GM21367 (cell line): Measurements from ENCODE around the gene PTPN1.

Experiments
- ATAC-seq: cut with Tn5 transposase; IDR thresholded peaks from one replicate; pipeline ENCODE4 v1.9.1; 2021; ENCODE audit not compliant: unreplicated experiment

PTPN1 gene

DNA sequence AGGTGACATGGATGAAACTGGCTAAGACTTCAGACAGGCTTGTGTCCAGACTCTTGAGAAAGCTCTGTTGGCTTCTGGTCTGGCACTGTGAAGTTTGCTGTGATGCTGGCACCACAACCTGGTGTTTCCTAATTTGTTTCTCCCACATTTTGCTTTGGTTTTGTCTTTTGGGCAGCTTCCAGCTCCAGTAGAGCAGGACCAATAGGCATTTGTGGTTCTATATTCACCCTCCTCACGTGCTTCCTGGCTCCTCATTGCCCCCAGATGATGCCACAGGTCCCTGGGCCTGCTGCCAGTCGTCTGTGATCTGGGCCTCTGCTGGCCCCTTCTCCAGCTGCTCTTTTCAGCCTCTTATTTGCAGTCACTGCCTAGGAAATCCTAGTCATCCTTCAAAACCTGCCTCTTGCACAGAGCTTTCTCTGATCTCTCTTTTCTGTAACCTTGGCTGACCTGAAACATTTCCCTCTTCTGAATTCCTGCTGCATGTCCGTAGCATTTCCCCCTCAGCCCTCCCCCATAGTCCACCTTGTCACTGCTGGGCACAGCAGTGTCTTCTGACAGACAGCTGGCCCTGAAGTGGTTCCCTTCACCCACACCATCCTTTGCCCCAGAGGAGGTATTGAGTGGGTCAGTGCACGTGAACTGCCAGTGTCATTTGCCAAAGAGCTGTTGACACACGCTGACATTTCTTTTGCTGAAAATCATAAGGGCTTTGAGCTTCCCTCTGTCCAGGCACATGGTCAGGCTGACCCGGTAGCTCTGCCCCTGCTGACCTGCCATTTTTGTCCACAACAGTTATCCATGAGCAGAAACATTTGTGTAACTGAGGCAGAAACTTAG is 63.0 kb downstream of the PTPN1 start:
- no peak for ATAC-seq

DNA sequence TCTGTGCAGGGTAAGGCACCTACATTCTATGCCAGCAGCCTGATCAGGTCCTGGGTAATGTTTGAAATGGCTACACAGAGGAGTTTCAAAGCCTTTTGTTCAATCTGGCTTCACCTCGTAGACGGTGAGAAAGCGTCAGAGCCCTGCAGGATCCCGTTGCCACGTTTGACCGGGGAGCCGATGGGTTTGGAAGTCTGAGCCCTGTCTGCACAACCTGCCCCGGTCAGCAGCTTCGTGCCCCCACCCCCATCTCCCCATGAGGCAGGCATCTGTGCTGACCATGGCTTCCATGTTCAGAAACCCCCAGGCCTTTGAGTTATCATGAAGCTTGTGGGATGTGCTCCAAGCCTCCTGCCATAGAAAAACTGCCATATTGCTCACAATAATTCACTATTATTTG is 63.9 kb downstream of the PTPN1 start:
- no peak for ATAC-seq

DNA sequence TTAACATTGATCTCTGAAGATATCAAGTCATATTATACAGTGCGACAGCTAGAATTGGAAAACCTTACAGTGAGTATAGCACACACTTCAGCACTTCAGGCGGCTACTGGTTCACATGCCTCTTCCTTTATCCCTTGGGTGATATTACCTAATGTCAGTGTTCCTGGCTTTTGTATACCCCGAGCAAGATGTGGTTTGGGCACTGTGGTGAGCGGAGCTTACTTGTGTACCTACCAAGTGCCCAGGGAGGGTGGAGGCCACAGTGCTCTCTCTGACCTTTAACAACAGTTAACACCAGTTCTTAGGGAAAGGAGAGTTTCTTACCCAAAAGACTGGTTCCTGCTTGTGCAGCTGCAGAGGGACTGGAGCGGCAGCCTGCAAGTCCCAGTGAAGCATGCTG is 64.4 kb downstream of the PTPN1 start:
- ATAC-seq, result no peak

DNA sequence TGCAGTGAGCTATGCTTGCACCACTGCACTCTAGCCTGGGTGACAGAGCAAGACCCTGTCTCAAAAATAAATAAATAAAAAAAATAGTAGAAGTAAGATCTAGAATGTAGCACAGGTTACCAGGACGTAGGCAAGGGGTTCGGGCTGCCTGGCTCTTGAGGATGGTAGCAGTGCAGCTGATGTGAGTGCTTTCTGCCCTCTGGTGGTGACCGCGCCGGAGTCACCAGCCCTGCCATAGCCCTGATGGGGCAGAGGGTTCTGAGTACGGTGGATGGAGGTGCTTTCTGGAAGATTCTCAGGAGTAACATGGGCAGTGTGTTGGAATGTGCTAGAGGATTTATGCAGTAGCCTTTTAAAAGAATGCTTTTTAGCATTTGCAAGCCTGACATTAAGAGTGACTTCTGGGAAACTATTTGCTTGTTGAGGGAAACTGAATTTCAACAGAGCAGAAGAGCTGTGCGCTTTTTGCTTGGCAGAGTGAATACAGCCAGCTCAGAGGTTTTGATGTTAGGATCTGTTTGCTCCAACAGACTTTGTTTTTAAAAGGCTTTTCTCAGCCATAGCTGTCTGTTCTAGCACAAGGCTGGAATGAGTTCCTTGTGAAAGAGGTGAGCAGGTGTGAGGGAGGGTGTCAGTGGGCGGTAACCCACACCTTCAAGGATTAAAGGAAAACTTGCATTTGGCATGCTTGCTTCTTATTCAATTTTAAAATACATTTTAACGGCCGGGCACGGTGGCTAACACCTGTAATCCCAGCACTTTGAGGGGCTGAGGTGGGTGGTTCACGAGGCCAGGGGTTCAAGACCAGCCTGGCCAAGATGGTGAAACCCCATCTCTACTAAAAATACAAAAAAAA is 65.9 kb downstream of the PTPN1 start:
- ATAC-seq, result no peak

DNA sequence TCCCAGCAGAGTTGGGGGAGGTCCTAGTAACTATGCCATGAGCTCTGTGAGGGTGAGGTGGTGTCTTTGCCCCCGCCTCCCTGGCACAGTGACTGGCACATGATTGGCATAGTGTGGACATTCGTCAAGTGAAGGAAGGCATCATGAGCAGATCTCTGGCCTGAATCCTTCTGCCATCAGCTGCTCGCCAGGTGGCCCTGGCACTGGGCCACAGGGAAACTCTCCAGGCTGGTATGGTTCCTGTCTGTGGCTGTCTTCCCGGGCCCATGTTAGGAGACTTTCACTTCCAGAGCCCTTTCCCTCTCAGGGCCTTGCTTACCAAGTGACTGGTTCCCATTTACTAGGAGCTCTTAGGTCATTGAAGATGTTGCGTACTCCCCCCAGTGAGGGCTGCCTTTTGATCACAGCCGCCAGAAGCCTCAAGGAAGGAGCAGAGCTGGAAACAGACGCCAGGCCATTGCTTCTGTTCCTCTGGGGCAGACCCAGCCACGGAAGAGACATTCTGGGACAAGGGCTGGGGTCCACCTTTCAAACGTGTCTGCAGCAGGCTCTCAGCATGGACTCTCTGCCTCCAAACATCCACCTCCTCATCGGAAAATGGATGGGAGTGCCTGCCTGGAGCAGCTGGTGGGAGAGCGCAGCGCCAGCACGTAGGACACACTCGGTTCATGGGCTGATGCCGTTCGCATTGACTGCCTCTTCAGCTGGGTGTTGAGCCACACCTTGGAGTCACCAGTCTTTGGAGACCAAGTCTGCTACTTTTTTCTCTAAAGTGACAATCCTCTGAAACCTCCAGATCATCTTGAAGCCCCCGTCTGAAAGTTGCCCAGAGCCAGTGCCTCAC is 67.2 kb downstream of the PTPN1 start:
- no peak for ATAC-seq

DNA sequence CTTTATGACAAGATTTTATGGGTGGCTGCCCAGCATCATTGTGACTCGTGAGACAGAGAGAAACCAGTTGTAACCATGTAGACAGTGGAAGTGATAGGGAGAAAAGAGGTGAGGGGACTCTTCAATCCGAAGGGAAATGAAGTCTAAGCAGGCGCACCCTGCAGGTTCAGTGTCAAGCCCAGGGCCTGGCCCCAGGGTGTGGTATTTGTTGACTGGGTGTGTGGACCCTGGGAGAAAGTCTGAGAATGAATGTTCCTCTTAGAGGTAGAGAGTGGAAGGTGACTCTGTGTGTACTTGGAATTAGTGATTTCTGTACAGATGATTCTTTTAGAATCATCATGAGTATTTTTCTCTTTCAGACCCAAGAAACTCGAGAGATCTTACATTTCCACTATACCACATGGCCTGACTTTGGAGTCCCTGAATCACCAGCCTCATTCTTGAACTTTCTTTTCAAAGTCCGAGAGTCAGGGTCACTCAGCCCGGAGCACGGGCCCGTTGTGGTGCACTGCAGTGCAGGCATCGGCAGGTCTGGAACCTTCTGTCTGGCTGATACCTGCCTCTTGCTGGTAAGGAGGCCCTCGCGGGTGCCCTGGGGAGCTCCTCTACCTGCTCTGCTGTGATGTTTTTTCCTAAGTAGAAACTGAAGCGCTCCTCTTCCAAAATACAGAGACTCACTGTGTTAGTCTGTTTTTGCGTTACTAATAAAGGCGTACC is 68.0 kb downstream of the PTPN1 start:
- no peak for ATAC-seq

DNA sequence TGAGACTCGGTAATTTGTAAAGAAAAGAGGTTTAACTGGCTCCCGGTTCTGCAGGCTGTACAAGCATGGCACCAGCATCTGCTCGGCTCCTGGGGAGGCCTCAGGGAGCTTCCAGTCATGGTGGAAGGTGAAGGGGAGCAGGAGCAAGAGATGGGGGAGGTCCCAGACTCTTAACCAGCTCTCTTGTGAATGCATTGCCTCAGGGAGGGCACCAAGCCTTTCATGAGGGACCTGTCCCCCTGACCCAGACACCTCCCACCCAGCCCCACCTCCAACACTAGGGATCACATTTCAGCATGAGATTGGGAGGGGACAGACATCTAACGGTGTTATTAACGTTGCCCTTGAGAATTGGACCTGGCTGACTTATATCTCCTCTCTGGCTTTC is 68.6 kb downstream of the PTPN1 start:
- ATAC-seq, result no peak

DNA sequence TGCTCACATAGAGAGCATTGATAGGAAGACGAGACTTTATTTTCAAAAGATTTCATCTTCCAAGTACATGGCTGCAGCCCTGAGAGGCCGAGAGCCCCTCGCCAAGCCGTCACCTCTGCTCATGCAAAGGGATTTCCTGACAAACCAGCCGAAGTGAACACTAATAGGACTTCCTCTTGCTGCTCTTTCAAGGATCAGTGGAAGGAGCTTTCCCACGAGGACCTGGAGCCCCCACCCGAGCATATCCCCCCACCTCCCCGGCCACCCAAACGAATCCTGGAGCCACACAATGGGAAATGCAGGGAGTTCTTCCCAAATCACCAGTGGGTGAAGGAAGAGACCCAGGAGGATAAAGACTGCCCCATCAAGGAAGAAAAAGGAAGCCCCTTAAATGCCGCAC is 69.3 kb downstream of the PTPN1 start:
- ATAC-seq, result no peak

DNA sequence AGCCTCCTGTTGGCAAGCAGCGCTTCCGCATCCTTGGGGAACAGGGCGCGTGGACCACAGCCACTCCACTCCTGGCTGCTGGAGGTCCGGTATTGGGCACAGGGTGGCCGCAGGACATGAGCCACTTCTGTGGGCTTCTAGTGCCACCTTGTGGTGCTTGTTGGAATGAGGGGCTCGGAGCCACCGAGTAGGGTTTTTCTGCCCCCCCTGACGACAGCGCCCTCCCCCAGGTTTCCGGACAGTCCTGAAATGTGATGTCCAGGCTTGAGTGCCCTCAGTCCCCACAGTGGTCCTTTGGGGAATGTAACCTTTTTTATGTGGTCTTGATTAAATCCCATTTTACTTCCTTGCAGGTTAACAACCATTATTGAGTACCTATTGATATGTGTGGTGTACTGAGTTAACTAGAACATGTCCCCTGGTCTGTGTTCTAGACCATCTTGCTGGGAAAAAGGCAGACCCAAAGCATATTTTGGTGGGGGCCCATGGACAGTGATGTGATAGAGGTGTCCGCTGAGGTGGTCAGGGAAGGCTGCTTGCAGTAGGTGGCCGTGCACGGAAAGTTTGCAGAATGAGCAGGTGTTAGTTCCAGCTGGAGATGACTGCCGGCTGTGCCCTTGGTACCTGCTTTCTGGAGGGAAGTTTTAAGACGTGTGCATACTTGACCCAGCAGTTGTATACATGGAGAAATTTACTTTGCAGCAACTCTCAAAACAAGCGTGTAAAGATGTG is 70.0 kb downstream of the PTPN1 start:
- ATAC-seq, result no peak

DNA sequence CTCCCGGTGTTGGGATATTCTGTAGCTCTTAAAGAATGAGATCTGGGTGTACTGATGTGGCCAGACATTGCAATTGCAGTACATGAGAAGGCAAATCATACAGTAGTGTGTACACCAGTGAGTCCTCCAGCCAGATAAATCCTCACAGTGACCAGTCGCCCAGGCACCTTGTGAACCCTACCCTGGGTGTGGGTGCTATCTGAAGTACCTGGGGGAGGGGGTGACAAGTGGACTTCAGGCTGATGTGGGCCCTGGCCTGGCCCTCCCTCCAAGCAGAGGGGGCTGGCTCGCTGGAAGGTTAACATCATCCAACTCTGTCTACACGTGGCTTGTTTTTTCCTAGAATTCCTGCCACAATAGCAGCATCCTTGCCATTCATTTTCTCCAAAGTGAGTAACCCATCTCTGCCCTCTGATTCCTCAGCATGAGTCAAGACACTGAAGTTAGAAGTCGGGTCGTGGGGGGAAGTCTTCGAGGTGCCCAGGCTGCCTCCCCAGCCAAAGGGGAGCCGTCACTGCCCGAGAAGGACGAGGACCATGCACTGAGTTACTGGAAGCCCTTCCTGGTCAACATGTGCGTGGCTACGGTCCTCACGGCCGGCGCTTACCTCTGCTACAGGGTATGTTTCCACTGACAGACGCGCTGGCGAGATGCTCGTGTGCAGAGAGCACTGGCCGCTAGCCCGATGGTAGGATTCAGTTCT is 70.8 kb downstream of the PTPN1 start:
- no peak for ATAC-seq

DNA sequence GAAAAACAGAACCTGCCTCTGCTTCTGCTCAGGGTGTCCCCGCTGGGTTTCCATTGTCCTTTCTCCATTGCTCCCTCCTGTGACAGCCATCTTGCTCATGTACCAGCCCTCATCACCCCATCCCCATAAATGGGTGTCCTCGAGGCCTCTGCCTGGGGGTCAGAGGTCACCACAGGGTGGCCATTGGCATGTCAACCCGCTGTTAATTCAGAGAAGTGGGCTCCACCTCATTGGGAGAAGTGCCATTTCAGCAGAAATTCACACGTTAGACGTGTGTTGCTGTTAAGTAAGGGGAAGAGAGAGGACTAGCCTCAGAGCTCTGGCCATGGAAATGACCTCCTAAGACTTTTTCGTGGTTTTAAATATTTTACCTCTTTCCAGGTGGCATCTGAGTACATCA is 71.9 kb downstream of the PTPN1 start:
- ATAC-seq, result no peak

DNA sequence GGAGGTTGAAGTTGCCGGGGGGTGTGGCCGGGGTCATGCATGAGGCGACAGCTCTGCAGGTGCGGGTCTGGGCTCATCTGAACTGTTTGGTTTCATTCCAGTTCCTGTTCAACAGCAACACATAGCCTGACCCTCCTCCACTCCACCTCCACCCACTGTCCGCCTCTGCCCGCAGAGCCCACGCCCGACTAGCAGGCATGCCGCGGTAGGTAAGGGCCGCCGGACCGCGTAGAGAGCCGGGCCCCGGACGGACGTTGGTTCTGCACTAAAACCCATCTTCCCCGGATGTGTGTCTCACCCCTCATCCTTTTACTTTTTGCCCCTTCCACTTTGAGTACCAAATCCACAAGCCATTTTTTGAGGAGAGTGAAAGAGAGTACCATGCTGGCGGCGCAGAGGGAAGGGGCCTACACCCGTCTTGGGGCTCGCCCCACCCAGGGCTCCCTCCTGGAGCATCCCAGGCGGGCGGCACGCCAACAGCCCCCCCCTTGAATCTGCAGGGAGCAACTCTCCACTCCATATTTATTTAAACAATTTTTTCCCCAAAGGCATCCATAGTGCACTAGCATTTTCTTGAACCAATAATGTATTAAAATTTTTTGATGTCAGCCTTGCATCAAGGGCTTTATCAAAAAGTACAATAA is 72.5 kb downstream of the PTPN1 start:
- ATAC-seq, result no peak

DNA sequence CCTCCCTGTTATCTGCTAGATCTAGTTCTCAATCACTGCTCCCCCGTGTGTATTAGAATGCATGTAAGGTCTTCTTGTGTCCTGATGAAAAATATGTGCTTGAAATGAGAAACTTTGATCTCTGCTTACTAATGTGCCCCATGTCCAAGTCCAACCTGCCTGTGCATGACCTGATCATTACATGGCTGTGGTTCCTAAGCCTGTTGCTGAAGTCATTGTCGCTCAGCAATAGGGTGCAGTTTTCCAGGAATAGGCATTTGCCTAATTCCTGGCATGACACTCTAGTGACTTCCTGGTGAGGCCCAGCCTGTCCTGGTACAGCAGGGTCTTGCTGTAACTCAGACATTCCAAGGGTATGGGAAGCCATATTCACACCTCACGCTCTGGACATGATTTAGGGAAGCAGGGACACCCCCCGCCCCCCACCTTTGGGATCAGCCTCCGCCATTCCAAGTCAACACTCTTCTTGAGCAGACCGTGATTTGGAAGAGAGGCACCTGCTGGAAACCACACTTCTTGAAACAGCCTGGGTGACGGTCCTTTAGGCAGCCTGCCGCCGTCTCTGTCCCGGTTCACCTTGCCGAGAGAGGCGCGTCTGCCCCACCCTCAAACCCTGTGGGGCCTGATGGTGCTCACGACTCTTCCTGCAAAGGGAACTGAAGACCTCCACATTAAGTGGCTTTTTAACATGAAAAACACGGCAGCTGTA is 73.4 kb downstream of the PTPN1 start:
- ATAC-seq, result no peak

DNA sequence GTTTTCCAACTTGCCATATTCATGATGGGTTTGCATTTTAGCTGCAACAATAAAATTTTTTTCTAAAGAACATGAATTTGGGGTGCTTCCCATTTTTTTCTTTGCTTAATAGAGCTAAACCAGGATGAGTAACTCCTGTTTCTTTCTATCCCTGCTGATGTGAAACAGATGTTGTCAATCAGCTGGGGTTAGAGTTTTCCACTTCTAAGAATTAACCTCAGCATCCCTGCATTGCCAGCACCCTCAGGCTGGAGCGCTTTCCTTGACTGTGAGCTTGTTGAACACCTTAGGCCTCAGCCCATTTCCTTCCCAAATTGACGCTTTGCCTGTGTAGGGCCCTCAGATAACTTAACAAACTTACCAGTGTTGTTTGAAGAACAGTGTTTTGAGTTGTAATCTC is 74.5 kb downstream of the PTPN1 start:
- no peak for ATAC-seq

DNA sequence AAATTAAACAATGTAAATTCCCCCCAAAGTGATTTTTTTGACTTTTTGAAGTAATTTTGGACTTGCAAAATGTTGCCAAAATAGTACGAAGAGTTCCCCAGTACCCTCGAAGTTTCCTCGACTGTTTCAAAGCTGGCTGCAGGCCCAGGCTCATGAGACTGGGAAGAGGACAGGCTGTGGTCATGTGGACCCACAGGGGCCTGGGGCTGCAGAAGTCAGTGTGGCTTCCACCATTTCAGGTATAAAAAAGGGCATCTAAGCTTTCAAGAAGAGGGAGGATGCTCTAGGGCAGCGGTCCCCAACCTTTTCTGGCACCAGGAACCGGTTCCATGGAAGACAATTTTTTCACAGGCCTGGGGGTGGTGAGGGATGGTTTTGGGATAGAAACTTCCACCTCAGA is 75.0 kb downstream of the PTPN1 start:
- no peak for ATAC-seq

DNA sequence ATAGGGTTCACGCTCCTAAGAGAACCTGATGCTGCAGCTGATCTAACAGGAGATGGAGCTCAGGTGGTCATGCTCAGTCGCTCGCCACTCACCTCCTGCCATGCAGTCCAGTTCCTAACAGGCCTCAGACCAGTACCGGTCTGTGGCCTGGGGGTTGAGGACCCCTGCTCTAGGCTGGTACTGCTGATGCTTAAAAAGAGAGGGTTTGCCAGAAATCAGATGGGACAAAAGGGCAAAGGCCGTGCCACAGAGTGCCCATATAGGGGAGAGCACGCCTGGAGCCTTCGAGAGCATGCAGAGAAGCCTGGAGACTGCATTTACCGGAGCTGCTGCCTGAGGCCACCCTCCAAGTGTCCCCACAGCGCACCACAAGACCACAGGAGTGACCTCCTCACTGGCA is 75.5 kb downstream of the PTPN1 start:
- no peak for ATAC-seq

DNA sequence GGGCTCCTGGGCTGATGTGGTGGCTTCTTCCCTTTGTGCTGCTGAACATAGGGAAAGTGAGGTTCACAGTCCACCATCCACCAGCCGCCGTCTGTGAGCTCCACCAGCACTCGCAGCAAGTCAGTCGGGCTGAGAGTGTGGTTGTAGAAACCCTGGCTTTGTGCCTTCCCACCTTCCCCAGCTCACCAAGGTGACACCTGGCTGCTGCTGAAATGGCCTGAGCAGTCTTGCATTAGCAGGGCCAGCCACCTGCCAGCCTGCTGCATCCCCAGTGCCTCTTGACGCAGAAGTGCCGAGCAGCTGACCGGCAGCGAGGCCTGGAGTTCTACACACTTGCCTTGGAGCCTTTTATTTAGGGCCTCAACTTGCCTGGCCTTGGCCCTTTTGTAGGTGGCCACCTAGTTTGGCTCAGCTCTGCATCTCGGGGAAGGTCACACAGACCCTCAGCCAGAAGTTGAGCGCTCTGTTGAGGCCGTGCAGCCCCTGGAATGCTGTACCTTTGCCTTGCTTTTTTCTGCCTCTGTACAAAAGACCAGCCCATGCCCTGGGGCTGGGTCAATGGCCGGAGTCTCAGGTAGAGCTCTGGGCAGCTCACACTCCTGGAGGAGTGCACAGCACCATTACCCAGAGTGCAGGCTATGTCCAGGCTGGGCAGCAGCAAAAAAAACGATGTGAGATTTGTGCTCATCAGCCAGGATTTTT is 76.5 kb downstream of the PTPN1 start:
- no peak for ATAC-seq
